NCI-H187 treated with DMSO at 0.1 percent for 48 hours (cell line): ENCODE measurements around the gene YPEL5.

Experiments used
- DNase-seq: peaks from one replicate; lab custom pipeline; 2025; lab: John Stamatoyannopoulos, UW

Gene YPEL5

GRCh38 chr2:30165050-30165520 lies 18.3 kb downstream of the YPEL5 start:
- peak; percentile 74 for DNase-seq

- no peak for DNase-seq
Measured at GRCh38 chr2:30165617-30166016, 18.8 kb downstream of the YPEL5 start.

DNA sequence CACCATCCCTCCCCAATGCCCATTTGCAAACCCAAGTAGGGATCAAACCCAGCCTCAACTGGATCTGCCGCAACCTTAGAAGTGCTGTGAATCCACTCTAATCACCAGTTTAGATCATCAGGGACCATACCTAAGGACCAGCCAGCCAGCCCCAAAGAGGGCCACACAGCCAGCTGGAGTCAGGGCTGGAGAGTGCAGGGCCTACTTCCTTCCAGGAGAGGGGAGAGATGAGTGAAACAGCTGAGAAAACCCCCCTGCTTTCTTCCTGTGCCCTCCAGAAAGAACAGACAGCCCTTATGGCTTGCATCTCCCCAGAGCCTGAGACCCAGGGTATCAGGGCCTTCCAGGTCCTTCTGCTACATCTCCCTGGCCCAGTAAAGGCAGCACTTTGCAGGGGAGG lies 25.8 kb downstream of the YPEL5 start:
- no peak for DNase-seq

DNA sequence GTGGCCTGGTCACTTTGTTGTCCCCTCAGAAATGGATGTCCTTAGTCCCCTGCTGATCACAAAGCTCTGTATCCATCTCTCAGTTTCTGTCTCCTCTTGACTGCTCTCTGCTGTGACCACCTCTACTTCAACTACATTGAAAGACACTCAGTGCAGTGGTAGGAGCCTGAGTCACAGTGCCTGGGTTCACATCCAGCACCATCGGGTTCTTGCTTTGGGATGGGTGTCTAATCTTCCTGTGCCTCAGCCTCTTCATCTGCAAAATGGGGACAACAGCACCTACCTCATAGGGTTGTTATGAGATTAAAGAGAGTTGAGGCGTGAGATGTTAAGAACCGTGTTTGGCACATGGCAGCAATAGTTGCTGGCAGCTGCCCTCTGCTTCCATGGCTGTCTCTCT lies 30.6 kb downstream of the YPEL5 start:
- no peak for DNase-seq

DNA sequence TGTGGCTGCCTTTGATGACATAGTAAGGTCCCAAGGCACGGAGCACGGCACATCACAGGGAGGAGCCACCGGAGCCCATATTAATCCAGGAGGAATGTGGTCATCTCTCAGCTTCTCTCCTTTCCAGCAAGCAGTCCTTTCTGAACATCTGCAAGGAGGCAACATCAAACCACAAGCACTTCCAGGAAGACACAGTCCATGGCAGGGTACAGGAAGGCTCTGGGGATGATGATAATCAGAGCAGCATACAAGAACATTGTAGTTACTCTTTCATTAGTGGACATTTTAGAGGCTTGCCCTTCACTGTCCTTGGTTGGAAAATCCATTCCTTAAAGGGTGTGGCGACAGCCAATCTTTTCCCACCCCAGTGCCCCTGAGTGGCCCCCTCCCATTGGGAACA lies 31.1 kb downstream of the YPEL5 start:
- no peak for DNase-seq

DNA sequence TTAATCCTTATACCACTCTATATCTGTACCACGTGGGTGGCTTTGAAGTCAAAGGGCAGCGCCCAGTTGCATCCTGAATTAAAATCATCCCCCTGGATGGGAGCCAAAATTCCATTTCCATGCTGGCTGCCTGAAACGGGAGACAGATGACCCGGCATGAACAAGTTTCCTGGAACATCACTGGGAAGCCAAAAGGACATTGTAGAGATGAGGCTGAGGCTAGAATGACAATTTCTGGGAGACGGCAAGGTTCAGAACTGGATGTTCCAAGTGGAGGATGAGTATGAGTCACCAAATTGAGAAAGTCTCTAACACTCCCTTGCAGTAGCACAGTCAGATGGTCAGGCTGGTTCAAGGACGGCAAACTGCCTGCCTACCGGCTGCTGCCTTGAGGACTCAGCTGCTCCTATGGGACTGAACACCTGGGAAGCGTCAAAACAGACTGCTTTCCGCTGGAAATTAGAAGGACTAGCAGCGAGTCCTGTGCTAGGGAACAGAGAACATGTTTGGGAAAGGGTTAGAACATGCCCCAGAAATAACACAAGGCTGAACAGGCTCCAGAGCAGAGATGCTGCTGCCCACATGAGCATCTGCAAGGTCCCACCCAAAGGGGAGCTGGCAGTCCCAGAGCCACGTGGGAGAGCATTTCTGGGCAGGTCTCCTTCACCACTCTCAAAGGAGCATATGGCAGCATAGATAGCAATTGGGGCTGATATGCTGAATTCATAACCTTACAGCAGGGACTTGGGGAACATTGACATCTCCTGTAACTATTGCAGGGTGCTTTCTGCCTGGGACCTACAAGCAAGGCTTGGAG lies 32.0 kb downstream of the YPEL5 start:
- DNase-seq: no peak

- DNase-seq: no peak
Measured at GRCh38 chr2:30179536-30179935, 32.7 kb downstream of the YPEL5 start.

- DNase-seq: no peak
Measured at GRCh38 chr2:30180226-30180625, 33.4 kb downstream of the YPEL5 start.

DNA sequence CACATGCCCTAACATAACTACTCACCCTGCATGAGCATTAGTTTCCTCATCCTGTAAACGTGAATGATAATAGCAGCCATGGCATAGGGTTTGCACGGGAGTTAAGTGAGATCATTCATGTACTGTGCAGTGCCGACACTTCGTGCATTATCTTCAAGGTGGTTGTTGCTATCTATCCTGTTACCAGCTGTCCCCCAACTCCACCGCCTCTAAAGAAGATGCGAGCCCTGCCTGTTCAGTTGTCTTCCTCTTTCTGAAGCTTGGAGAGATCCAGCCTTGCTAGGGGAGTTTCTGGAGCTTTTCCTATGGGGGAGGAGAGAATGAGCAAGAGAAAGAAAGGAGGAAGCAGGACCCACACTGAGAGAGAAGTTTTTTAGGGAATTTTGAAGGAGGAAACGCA lies 34.4 kb downstream of the YPEL5 start:
- DNase-seq: no peak

DNA sequence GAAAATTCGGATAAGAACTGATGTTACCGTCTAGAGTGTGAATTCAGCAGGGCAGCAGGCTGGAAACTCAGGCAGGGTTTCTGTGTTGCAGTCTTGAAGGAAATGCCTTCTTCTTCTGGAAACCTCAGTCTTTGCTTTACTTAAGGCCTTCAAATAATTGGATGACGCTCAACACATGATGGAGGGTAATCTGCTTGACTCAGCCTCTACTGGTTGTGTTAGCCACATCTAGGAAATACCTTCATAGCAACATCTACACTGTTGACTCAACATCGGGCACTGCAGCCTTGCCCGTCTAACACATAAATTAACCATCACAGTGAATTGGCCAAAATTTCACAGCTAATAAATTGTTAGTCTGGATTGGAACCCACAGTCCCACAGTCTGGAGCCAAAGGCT lies 37.2 kb downstream of the YPEL5 start:
- DNase-seq: no peak

- no peak for DNase-seq
Measured at GRCh38 chr2:30185178-30185577, 38.4 kb downstream of the YPEL5 start.

DNA sequence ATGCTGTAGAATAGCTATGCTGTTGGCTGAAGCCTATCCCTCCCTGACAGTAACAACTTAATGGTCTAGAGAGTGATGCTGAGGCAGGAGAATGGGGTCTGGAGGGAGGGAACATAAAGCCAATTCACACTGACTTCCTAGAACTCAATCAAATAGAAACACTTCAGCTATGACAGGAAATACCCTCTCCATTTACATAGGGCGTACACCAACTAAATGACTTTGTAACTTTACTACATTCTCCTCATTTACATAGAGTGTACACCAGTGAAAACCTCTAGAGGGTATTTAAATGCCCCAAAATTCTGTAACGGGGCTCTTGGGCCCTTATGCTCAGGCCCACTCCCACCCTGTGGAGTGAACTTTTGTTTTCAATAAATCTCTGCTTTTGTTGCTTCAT lies 41.5 kb downstream of the YPEL5 start:
- DNase-seq: no peak

GRCh38 chr2:30190637-30191036 lies 43.8 kb downstream of the YPEL5 start:
- no peak for DNase-seq

- DNase-seq: no peak
Measured at GRCh38 chr2:30191107-30191506, 44.3 kb downstream of the YPEL5 start.

GRCh38 chr2:30191819-30192271 lies 45.0 kb downstream of the YPEL5 start:
- no peak for DNase-seq

- no peak for DNase-seq
Measured at GRCh38 chr2:30192314-30192713, 45.5 kb downstream of the YPEL5 start.

DNA sequence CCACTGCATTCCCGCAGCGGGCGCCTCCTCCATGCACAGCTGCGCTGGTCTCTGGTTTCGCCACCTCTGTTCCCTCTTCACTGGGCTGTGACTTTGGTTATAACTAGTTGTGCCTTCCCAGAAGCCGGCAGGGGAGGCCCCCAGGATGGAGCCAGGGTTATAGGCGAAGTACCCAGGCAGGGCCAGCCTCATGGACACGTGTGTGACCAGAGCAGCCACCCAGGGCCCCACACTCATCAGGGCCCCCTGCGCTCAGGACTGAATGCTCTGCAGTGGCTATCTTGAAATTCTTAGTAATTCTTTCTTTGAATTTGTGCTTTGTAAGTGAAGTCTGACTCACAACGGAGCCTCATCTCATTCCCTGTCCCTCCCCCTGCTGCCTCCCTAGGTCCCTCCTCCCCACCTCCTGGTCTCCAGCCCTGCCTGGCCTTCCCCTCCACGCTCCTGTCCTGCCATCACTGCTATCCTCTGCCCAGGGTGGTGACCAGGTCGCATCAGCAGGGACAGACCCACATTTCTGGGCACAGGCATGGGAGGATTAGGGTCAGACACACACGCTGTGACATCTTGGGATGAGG lies 46.4 kb downstream of the YPEL5 start:
- DNase-seq: no peak

DNA sequence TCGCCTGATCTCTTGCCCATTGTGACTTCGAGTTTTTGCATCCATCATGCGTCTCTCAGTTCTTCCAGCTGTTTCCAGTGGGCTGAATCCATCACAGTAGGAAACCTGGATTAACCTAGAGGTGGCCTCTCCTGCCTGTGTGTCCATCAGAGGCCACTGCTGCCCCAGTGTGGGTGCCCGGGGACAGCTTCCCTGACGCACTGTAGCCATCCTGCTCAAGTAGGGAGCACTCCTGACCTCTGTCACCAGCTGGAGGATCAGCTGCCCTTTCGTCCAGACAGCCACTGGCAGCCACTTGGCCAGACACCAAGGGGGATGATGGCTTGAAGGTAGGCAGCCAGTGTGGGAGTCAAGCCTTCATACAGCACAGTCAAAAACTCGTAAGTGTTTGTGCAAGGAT lies 47.6 kb downstream of the YPEL5 start:
- DNase-seq: no peak

DNA sequence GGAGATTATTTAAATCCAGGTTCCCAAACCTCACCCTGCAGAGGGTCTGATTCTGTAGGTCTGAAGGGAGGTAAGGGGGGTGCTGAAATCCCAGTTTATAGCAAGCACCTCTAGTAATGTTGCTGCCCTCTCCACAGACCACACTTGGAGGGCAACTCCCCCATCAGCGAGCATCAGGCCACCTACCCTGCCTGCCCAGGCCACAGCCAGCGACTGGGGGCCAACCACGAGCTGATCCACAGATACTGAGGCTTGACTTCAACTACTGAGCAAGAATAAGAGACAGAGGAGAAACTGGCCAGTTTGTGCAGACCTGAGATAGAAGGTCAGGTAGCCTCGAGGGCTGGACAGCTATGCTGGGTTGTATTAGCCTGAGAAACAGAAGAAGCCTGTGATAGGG lies 48.2 kb downstream of the YPEL5 start:
- no peak for DNase-seq

DNA sequence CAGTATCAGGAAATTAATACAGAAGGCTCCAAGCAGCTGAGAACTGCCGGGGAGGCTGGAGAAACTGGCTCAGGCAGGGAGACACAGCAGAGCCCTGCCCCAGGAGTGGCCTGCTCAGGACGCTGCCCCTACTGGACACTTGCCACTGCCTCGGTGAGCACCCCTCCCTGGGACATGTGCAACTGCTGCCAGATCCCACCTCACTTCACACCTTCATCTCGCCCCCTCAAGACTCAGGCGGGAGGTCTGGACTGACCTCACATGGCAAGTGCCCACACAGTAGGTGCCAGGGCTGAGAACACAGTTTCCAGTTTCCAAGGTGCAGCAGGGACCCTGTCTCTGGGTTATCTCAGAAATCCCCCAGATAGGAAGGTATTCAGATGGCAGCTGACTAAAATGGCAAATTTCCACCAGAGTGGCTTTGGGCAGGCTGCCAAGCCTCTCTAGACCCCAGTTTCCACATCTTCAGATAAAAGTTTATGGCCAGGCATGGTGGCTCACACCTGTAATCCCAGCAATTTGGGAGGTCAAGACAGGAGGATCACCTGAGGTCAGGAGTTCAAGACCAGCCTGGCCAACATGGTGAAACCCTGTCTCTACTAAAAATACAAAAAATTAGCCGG lies 50.9 kb downstream of the YPEL5 start:
- DNase-seq: no peak

DNA sequence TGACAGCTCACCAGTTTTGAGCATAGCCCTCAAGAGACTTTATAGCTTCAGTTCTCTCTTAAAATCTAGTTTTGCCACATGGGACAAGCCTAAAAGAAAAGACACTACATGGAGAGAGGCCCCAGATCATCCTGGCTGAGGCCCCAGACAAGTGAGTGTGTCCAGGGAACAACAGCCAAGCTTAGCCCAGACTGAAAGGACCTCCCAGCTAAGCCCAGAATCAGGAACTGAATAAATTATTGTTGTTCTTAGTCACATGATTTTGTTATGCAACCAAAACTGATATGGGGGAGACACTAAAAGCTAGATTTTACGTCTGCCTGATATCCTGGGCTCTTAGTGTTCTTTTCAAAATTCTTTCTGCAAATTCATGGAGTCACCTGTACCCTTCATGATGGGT lies 55.2 kb downstream of the YPEL5 start:
- DNase-seq: no peak

- DNase-seq: no peak
Measured at GRCh38 chr2:30203156-30203555, 56.3 kb downstream of the YPEL5 start.

DNA sequence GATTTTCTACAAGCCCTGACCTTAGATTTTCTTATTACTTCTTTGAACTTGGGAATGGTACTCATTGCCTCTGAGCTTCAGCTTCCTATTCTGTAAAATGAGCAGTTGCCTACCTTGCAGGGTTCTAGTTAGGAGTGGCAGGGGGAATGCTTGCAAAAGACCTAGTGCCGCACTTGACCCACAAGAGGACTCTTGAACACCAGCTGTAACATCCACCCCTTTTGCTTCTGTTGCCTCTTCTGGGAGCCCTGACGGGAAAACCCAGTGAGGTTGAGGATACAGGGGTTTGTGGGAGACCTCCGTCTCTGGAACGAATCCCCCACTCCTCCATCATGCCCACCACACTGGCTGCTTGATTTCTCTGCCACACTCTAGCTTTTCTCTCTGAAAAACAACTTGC lies 57.5 kb downstream of the YPEL5 start:
- DNase-seq: no peak
